K562 (cell line): ENCODE results near the gene HIVEP3. TPM values are rescaled to one million over a fixed set of nuclear protein-coding genes. Genes with fewer than 3 reads are reported as not detected.

Experiments used
- KAT7 ChIP-seq: sonication (generic); formaldehyde crosslinking; IDR thresholded peaks from 2 replicates; pipeline ENCODE4 v1.8.0; 2022; ENCODE audit warnings: missing genetic modification reagents, mild to moderate bottlenecking, borderline replicate concordance
- MCM2 ChIP-seq: fragments of 450-650 bp; IDR thresholded peaks from 2 replicates; pipeline ENCODE4 v1.6.1; 2017; ENCODE audit warnings: low read depth, mild to moderate bottlenecking
- NR2C1 ChIP-seq, 2 experiments: fragments of 450-650 bp; IDR thresholded peaks; 2 replicates each; pipeline ENCODE4 v1.6.1; 2017; ENCODE audit warnings: mild to moderate bottlenecking in 2 of 2, antibody characterized with exemption in 1 of 2, inconsistent platforms in 1 of 2, missing compliant biosample characterization in 1 of 2, missing genetic modification characterization in 1 of 2
- RAD21 ChIP-seq, 2 experiments: fragments of 250-450 bp in 1 of 2; fragments of 450-650 bp in 1 of 2; sonication (Bioruptor Pico) in 1 of 2; formaldehyde crosslinking in 1 of 2; IDR thresholded peaks in 1 of 2; conservative IDR thresholded peaks in 1 of 2; 2 replicates each; pipeline versions ENCODE4 v1.4.0 to v1.8.0; 2020 to 2022; ENCODE audit warnings: mild to moderate bottlenecking in 2 of 2, moderate library complexity in 1 of 2
- RB1 ChIP-seq: fragments of 450-650 bp; IDR thresholded peaks from 2 replicates; pipeline ENCODE4 v1.6.1; 2017; ENCODE audit warnings: low read depth, mild to moderate bottlenecking
- SUPT5H ChIP-seq: fragments of 450-650 bp; IDR thresholded peaks from 2 replicates; pipeline ENCODE4 v1.6.1; 2016
- ZBTB17 ChIP-seq: fragments of 450-650 bp; formaldehyde crosslinking; IDR thresholded peaks from 2 replicates; pipeline ENCODE4 v1.4.0; 2020; ENCODE audit warnings: mild to moderate bottlenecking
- ZFPM2 ChIP-seq: fragments of 250-450 bp; sonication (Bioruptor Pico); IDR thresholded peaks from 2 replicates; pipeline ENCODE4 v1.5.1; 2022; ENCODE audit warnings: mild to moderate bottlenecking
- ZNF766 ChIP-seq: fragments of 200-800 bp; sonication (Bioruptor generic); conservative IDR thresholded peaks from 2 replicates; pipeline ENCODE4 v1.6.1; 2016; ENCODE audit warnings: missing genetic modification characterization, missing compliant biosample characterization
- polyA plus RNA-seq, 8 experiments: library from polyadenylated mRNA; depleted of rRNA in 4 of 8; stranded (reverse) in 5 of 8; unstranded in 3 of 8; fragments of >200 nt; fragmentation: Nextera tagmentation in 2 of 8; fragmentation: Illumina TruSeq in 1 of 8; extraction: Ambion mirVana in 2 of 8; extraction: Trizol in 1 of 8; gene quantifications; 2 replicates each; pipeline versions ENCODE4 v1.2.1 to v1.2.3, GENCODE V29; 2011 to 2014; ENCODE audit warnings: inconsistent platforms in 1 of 8, missing spikeins in 1 of 8
- total RNA-seq, 7 experiments: library from RNA; depleted of rRNA in 6 of 7; stranded (reverse); fragments of >200 nt in 6 of 7; fragmentation: Illumina TruSeq in 2 of 7; extraction: Trizol in 2 of 7; gene quantifications; 2 replicates each; pipeline versions ENCODE4 v1.2.1 to v1.2.3, GENCODE V29; 2011 to 2021; ENCODE audit warnings: low replicate concordance in 1 of 7
- TF ChIP-seq, protein P1 (sequence below): IDR thresholded peaks from 2 replicates; pipeline ENCODE4 v1.6.1; 2011; ENCODE audit warnings: borderline replicate concordance, low read depth, mild to moderate bottlenecking, moderate library complexity, low read length; ENCODE audit not compliant: insufficient read depth, poor library complexity, severe bottlenecking
- TF ChIP-seq, protein P2 (sequence below): fragments of 200-600 bp; sonication (generic); IDR thresholded peaks from one replicate; pipeline ENCODE4 v1.6.1; 2012; ENCODE audit warnings: mild to moderate bottlenecking, low read depth, low read length, inconsistent platforms
- TF ChIP-seq, protein P3 (sequence below): IDR thresholded peaks from 2 replicates; pipeline ENCODE4 v1.6.1; 2016; ENCODE audit warnings: missing genetic modification characterization, missing compliant biosample characterization

Gene HIVEP3
- total and polyA plus RNA-seq, 9 of the 15 experiments (the other 6 are each of a cell fraction or from before 2014, with no cell fraction given) = 0.09 to 0.58 (median 0.34) TPM; not detected in 1

DNA sequence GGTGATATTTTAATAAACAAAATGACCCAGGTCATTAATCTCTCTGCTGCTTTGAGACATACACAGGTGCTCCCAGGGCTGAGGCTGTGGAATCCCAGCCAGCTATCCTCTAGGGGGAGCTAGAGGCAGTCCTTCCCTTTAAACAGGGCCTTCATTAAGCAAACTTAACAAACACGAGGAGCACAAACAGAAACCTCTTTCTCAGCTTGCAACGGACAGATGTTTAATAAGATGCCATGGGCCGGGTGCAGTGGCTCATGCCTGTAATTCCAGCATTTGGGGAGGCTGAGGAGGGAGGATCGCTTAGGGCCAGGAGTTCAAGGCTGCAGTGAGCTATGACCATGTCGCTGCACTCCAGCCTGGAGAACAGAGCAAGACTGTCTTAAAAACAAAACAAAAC, 106.7 kb downstream of the HIVEP3 start (continued):
- TF ChIP-seq, protein P1, sequence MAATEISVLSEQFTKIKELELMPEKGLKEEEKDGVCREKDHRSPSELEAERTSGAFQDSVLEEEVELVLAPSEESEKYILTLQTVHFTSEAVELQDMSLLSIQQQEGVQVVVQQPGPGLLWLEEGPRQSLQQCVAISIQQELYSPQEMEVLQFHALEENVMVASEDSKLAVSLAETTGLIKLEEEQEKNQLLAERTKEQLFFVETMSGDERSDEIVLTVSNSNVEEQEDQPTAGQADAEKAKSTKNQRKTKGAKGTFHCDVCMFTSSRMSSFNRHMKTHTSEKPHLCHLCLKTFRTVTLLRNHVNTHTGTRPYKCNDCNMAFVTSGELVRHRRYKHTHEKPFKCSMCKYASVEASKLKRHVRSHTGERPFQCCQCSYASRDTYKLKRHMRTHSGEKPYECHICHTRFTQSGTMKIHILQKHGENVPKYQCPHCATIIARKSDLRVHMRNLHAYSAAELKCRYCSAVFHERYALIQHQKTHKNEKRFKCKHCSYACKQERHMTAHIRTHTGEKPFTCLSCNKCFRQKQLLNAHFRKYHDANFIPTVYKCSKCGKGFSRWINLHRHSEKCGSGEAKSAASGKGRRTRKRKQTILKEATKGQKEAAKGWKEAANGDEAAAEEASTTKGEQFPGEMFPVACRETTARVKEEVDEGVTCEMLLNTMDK = peak; percentile 47
- TF ChIP-seq, protein P2, sequence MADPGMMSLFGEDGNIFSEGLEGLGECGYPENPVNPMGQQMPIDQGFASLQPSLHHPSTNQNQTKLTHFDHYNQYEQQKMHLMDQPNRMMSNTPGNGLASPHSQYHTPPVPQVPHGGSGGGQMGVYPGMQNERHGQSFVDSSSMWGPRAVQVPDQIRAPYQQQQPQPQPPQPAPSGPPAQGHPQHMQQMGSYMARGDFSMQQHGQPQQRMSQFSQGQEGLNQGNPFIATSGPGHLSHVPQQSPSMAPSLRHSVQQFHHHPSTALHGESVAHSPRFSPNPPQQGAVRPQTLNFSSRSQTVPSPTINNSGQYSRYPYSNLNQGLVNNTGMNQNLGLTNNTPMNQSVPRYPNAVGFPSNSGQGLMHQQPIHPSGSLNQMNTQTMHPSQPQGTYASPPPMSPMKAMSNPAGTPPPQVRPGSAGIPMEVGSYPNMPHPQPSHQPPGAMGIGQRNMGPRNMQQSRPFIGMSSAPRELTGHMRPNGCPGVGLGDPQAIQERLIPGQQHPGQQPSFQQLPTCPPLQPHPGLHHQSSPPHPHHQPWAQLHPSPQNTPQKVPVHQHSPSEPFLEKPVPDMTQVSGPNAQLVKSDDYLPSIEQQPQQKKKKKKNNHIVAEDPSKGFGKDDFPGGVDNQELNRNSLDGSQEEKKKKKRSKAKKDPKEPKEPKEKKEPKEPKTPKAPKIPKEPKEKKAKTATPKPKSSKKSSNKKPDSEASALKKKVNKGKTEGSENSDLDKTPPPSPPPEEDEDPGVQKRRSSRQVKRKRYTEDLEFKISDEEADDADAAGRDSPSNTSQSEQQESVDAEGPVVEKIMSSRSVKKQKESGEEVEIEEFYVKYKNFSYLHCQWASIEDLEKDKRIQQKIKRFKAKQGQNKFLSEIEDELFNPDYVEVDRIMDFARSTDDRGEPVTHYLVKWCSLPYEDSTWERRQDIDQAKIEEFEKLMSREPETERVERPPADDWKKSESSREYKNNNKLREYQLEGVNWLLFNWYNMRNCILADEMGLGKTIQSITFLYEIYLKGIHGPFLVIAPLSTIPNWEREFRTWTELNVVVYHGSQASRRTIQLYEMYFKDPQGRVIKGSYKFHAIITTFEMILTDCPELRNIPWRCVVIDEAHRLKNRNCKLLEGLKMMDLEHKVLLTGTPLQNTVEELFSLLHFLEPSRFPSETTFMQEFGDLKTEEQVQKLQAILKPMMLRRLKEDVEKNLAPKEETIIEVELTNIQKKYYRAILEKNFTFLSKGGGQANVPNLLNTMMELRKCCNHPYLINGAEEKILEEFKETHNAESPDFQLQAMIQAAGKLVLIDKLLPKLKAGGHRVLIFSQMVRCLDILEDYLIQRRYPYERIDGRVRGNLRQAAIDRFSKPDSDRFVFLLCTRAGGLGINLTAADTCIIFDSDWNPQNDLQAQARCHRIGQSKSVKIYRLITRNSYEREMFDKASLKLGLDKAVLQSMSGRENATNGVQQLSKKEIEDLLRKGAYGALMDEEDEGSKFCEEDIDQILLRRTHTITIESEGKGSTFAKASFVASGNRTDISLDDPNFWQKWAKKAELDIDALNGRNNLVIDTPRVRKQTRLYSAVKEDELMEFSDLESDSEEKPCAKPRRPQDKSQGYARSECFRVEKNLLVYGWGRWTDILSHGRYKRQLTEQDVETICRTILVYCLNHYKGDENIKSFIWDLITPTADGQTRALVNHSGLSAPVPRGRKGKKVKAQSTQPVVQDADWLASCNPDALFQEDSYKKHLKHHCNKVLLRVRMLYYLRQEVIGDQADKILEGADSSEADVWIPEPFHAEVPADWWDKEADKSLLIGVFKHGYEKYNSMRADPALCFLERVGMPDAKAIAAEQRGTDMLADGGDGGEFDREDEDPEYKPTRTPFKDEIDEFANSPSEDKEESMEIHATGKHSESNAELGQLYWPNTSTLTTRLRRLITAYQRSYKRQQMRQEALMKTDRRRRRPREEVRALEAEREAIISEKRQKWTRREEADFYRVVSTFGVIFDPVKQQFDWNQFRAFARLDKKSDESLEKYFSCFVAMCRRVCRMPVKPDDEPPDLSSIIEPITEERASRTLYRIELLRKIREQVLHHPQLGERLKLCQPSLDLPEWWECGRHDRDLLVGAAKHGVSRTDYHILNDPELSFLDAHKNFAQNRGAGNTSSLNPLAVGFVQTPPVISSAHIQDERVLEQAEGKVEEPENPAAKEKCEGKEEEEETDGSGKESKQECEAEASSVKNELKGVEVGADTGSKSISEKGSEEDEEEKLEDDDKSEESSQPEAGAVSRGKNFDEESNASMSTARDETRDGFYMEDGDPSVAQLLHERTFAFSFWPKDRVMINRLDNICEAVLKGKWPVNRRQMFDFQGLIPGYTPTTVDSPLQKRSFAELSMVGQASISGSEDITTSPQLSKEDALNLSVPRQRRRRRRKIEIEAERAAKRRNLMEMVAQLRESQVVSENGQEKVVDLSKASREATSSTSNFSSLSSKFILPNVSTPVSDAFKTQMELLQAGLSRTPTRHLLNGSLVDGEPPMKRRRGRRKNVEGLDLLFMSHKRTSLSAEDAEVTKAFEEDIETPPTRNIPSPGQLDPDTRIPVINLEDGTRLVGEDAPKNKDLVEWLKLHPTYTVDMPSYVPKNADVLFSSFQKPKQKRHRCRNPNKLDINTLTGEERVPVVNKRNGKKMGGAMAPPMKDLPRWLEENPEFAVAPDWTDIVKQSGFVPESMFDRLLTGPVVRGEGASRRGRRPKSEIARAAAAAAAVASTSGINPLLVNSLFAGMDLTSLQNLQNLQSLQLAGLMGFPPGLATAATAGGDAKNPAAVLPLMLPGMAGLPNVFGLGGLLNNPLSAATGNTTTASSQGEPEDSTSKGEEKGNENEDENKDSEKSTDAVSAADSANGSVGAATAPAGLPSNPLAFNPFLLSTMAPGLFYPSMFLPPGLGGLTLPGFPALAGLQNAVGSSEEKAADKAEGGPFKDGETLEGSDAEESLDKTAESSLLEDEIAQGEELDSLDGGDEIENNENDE = no peak
- no peak for TF ChIP-seq ZBTB17 (CRISPR knock-in tag)
- no peak for TF ChIP-seq ZFPM2 (CRISPR knock-in tag)
- TF ChIP-seq KAT7 (CRISPR knock-in tag) = no peak
- peak; percentile 67 for TF ChIP-seq ZNF766 (CRISPR knock-in tag)
- no peak for TF ChIP-seq SUPT5H
- peak; percentile 43 to 79 for TF ChIP-seq RAD21 (CRISPR knock-in tag; conservative IDR thresholded peaks at IDR 0.05 in 1 of 2, IDR thresholded peaks at IDR 0.05 in 1 of 2)
- TF ChIP-seq NR2C1 (IDR thresholded peaks at IDR 0.05) = no peak
- TF ChIP-seq NR2C1 (tag; IDR thresholded peaks at IDR 0.05) = no peak
- TF ChIP-seq, protein P3, sequence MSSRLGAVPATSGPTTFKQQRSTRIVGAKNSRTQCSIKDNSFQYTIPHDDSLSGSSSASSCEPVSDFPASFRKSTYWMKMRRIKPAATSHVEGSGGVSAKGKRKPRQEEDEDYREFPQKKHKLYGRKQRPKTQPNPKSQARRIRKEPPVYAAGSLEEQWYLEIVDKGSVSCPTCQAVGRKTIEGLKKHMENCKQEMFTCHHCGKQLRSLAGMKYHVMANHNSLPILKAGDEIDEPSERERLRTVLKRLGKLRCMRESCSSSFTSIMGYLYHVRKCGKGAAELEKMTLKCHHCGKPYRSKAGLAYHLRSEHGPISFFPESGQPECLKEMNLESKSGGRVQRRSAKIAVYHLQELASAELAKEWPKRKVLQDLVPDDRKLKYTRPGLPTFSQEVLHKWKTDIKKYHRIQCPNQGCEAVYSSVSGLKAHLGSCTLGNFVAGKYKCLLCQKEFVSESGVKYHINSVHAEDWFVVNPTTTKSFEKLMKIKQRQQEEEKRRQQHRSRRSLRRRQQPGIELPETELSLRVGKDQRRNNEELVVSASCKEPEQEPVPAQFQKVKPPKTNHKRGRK (tag) = no peak
- TF ChIP-seq RB1 = 0 out of 2 replicates have a peak, but pooled peaks have one; percentile 25
- TF ChIP-seq MCM2 = no peak
